Endodermal cell (in vitro differentiated cells): Measurements from ENCODE around the gene TRIM67. TPM values are rescaled to one million over a fixed set of nuclear protein-coding genes. Genes with fewer than 3 reads are reported as not detected.

Experiments
- DNase-seq: peaks from one replicate; pipeline ENCODE4 v3.0.0-alpha.2; 2017
- H3K27ac ChIP-seq: 2 replicates; pipeline ENCODE4 v1.5.1; 2013; ENCODE audit warnings: mild to moderate bottlenecking, low read depth, low read length, moderate library complexity
- H3K27me3 ChIP-seq: 2 replicates; pipeline ENCODE4 v1.6.1; 2013; ENCODE audit warnings: mild to moderate bottlenecking, low read length, moderate library complexity; ENCODE audit not compliant: insufficient read depth, control insufficient read depth, poor library complexity, severe bottlenecking
- H3K36me3 ChIP-seq: 2 replicates; pipeline ENCODE4 v1.7.0; 2013; ENCODE audit warnings: mild to moderate bottlenecking, low read length, moderate library complexity; ENCODE audit not compliant: control insufficient read depth, insufficient read depth
- H3K4me1 ChIP-seq: one replicate; pipeline ENCODE4 v1.7.0; 2013; ENCODE audit warnings: low read length; ENCODE audit not compliant: control insufficient read depth, insufficient read depth
- H3K4me3 ChIP-seq: 2 replicates; pipeline ENCODE4 v1.5.1; 2013; ENCODE audit warnings: mild to moderate bottlenecking, low read length, moderate library complexity
- H3K9ac ChIP-seq: 2 replicates; pipeline ENCODE4 v1.6.1; 2013; ENCODE audit warnings: mild to moderate bottlenecking, low read length, moderate library complexity; ENCODE audit not compliant: poor library complexity, severe bottlenecking; ENCODE audit errors: extremely low read depth
- H3K9me3 ChIP-seq: 2 replicates; pipeline ENCODE4 v1.6.1; 2013; ENCODE audit warnings: mild to moderate bottlenecking, low read length, moderate library complexity; ENCODE audit not compliant: control insufficient read depth
- H3K27ac Mint-ChIP-seq: 2 replicates; pipeline ENCODE4 v1.8.0; 2020; ENCODE audit warnings: mixed read lengths
- H3K27me3 Mint-ChIP-seq: 2 replicates; pipeline ENCODE4 v1.8.0; 2021; ENCODE audit warnings: mild to moderate bottlenecking, mixed read lengths; ENCODE audit not compliant: insufficient read depth
- H3K36me3 Mint-ChIP-seq: 2 replicates; pipeline ENCODE4 v1.8.0; 2020; ENCODE audit warnings: low read depth, mixed read lengths
- H3K4me1 Mint-ChIP-seq: 2 replicates; pipeline ENCODE4 v1.8.0; 2020; ENCODE audit warnings: mixed read lengths
- H3K4me3 Mint-ChIP-seq: 2 replicates; pipeline ENCODE4 v1.8.0; 2020; ENCODE audit warnings: mild to moderate bottlenecking, moderate library complexity, mixed read lengths
- H3K9me3 Mint-ChIP-seq: 2 replicates; pipeline ENCODE4 v1.8.0; 2020; ENCODE audit warnings: mild to moderate bottlenecking, mixed read lengths
- WGBS, 2 experiments: methylation state at CpG; one replicate each; pipeline versions ENCODE4 v1.1.5 to v1.1.7; 2013; ENCODE audit warnings: missing lambda C conversion rate in 2 of 2, mixed read lengths in 1 of 2; ENCODE audit not compliant: insufficient coverage in 1 of 2, insufficient read length in 1 of 2; 5-methylcytosine and 5-hydroxymethylcytosine counted together
- total RNA-seq, 2 donors: library from RNA; stranded (reverse); fragmentation: NEBNext Ultra II Directional in 1 of 2; extraction: Animal tissue kit (Norgen Biotek cat#: 25700) in 1 of 2; gene quantifications; 2 replicates in 1 of 2; 3 replicates in 1 of 2; pipeline ENCODE4 v1.2.1, GENCODE V29; 2021
- TF ChIP-seq, protein P1 (sequence below): fragments of 200-600 bp; sonication (generic); conservative IDR thresholded peaks from 2 replicates; pipeline ENCODE4 v1.5.0; 2021; ENCODE audit warnings: antibody characterized with exemption, mild to moderate bottlenecking

Gene TRIM67
- total RNA-seq, 2 donors from 2014 or later = 0.04 TPM

- H3K4me1 Mint-ChIP-seq = peaks cover 28% of the 10 kb centered on the region
- H3K4me3 Mint-ChIP-seq = no peak overlapping the region
- Histone ChIP-seq H3K4me3 (no peak overlapping the region), H3K4me1 (peaks cover 7% of the 10 kb centered on the region), H3K9ac (no peak overlapping the region), H3K36me3 (no peaks in the 10 kb centered on the region), H3K27me3 (no peaks in the 10 kb centered on the region), H3K9me3 (no peaks in the 10 kb centered on the region), H3K27ac (no peak overlapping the region)
- peaks cover 71% of the 10 kb centered on the region for H3K27me3 Mint-ChIP-seq
- H3K27ac Mint-ChIP-seq = no peak overlapping the region
- TF ChIP-seq, protein P1, sequence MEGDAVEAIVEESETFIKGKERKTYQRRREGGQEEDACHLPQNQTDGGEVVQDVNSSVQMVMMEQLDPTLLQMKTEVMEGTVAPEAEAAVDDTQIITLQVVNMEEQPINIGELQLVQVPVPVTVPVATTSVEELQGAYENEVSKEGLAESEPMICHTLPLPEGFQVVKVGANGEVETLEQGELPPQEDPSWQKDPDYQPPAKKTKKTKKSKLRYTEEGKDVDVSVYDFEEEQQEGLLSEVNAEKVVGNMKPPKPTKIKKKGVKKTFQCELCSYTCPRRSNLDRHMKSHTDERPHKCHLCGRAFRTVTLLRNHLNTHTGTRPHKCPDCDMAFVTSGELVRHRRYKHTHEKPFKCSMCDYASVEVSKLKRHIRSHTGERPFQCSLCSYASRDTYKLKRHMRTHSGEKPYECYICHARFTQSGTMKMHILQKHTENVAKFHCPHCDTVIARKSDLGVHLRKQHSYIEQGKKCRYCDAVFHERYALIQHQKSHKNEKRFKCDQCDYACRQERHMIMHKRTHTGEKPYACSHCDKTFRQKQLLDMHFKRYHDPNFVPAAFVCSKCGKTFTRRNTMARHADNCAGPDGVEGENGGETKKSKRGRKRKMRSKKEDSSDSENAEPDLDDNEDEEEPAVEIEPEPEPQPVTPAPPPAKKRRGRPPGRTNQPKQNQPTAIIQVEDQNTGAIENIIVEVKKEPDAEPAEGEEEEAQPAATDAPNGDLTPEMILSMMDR = no peak
- H3K36me3 Mint-ChIP-seq = peaks cover 2% of the 10 kb centered on the region
- 55 to 64% methylated on average over 4 of the region's 4 CpGs for WGBS, 2 experiments
- DNase-seq = peak; percentile 69
- no peaks in the 10 kb centered on the region for H3K9me3 Mint-ChIP-seq
Measured at GRCh38 chr1:231216498-231216897, 54.6 kb downstream of the TRIM67 start.

DNA sequence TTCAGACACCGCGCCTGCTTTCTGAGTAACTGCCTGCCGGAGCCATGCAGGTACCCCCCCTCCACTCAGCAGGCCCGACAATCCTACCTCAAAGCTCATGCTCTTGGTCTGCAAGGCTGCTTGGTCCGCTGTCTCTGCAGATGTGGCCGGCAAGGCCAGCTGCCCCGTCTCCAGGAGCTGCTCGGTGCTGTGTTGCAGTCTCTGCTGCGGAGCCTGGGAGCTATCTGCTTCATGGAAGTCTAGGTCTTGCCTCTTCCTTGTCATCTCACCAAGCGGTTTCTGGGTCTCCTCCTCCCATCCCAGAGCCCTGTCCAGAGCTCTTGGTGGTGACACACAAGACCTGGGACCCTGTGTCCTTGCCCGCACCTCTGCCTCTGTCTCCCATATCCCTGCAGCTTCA, 55.2 kb downstream of the TRIM67 start:
- WGBS, 2 experiments = 92 to 93% methylated on average over 9 to 11 of the region's 11 CpGs
- TF ChIP-seq, protein P1 = no peak
- no peak overlapping the region for H3K4me3 ChIP-seq
- H3K27ac ChIP-seq = no peak overlapping the region
- peaks cover 7% of the 10 kb centered on the region for H3K4me1 ChIP-seq
- no peaks in the 10 kb centered on the region for H3K27me3 ChIP-seq
- H3K36me3 Mint-ChIP-seq = peaks cover 2% of the 10 kb centered on the region
- no peak overlapping the region for H3K27ac Mint-ChIP-seq
- H3K9me3 Mint-ChIP-seq = no peaks in the 10 kb centered on the region
- no peak overlapping the region for H3K4me3 Mint-ChIP-seq
- peaks cover 71% of the 10 kb centered on the region for H3K27me3 Mint-ChIP-seq
- no peak for DNase-seq
- H3K36me3 ChIP-seq = no peaks in the 10 kb centered on the region
- no peak overlapping the region for H3K9ac ChIP-seq
- no peaks in the 10 kb centered on the region for H3K9me3 ChIP-seq
- peaks cover 25% of the 10 kb centered on the region for H3K4me1 Mint-ChIP-seq

DNA sequence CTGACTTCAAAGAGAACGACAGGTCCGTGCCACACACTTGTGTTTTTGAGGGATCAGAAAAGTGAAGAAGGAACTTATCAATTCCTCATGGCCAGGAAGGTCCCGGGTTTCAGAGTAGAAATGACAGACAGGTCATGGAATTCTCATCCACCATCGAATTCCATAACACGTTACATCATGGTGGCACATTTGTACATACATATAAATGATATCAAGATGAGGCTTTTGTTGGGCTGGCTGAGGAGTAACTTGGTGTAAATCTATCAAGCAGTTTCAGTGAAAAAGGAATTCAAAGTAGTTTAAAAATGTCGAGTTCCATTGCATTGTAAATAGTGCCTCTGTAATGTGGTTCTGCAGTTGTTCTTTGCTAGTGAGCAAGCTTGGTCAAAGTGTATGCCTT, 56.2 kb downstream of the TRIM67 start:
- Histone ChIP-seq H3K27ac (no peak overlapping the region), H3K9ac (no peak overlapping the region), H3K4me1 (peaks cover 7% of the 10 kb centered on the region), H3K27me3 (no peaks in the 10 kb centered on the region), H3K4me3 (no peak overlapping the region), H3K9me3 (no peaks in the 10 kb centered on the region), H3K36me3 (no peaks in the 10 kb centered on the region)
- 91 to 97% methylated on average over 3 to 6 of the region's 6 CpGs for WGBS, 2 experiments
- Mint-ChIP-seq H3K27me3 (peaks cover 62% of the 10 kb centered on the region), H3K4me1 (peaks cover 15% of the 10 kb centered on the region), H3K9me3 (no peaks in the 10 kb centered on the region), H3K36me3 (peaks cover 7% of the 10 kb centered on the region), H3K27ac (no peak overlapping the region), H3K4me3 (no peak overlapping the region)
- TF ChIP-seq, protein P1 = no peak
- no peak for DNase-seq
